Measurements from ENCODE around the gene PRKN. TPM values are rescaled to one million over a fixed set of nuclear protein-coding genes. Genes with fewer than 3 reads are reported as not detected.

The PRKN gene
- total RNA-seq, 1 donor from 2014 or later: 1.3 TPM

DNA sequence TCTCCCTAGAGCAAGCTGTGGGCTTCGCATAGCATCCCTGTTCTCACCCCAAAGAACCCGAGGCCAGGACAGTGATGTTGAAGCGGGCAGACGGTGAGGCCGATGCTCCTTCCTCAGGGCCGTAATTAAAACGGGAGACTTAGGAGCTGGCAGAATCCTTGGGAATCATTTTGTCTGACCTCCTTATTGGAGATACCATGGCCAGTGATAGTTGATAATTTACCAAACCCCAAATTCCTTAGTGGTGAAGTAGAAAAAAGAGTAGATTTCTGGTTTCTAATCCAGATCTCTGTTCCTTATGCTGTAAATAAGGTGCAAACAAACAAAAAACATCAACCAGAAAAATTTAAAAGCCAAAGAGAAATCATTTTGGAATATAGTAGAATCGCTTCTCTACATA, 1092.7 kb downstream of the PRKN start:
- Histone ChIP-seq H4K20me1 (ENCODE audit: insufficient read depth, low read length) (no peaks in the 10 kb centered on the region), H3K27me3 (ENCODE audit: insufficient read depth, low read length) (no peaks in the 10 kb centered on the region), H3K4me3 (ENCODE audit: insufficient read depth, low read depth, low read length) (no peak overlapping the region), H3K79me2 (ENCODE audit: insufficient read depth, low read length) (no peaks in the 10 kb centered on the region), H3K9me3 (ENCODE audit: insufficient read depth, low read depth, low read length) (no peaks in the 10 kb centered on the region), H3K9ac (ENCODE audit: low read length) (no peak overlapping the region), H3K4me2 (ENCODE audit: low read length) (no peak overlapping the region), H2AFZ (ENCODE audit: low read depth, low read length) (no peak overlapping the region), H3K4me1 (ENCODE audit: insufficient read depth, low read length) (peaks cover 18% of the 10 kb centered on the region), H3K27ac (ENCODE audit: low read depth, low read length) (no peak overlapping the region), H3K36me3 (ENCODE audit: insufficient read depth, low read length) (no peaks in the 10 kb centered on the region)
- peaks cover 2% of the 10 kb centered on the region for H3K27me3 Mint-ChIP-seq (ENCODE audit: low read depth, unreplicated experiment)
- TF ChIP-seq, protein P1, sequence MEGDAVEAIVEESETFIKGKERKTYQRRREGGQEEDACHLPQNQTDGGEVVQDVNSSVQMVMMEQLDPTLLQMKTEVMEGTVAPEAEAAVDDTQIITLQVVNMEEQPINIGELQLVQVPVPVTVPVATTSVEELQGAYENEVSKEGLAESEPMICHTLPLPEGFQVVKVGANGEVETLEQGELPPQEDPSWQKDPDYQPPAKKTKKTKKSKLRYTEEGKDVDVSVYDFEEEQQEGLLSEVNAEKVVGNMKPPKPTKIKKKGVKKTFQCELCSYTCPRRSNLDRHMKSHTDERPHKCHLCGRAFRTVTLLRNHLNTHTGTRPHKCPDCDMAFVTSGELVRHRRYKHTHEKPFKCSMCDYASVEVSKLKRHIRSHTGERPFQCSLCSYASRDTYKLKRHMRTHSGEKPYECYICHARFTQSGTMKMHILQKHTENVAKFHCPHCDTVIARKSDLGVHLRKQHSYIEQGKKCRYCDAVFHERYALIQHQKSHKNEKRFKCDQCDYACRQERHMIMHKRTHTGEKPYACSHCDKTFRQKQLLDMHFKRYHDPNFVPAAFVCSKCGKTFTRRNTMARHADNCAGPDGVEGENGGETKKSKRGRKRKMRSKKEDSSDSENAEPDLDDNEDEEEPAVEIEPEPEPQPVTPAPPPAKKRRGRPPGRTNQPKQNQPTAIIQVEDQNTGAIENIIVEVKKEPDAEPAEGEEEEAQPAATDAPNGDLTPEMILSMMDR (IDR thresholded peaks at IDR 0.05; ENCODE audit: insufficient read depth, low read depth, low read length): no peak
- TF ChIP-seq EZH2 (IDR thresholded peaks at IDR 0.05; ENCODE audit: insufficient read depth, low read length): no peak
- no peak for DNase-seq (ENCODE audit: low read depth)
- no peak overlapping the region for H3K27ac Mint-ChIP-seq (ENCODE audit: unreplicated experiment)
- H3K36me3 Mint-ChIP-seq (ENCODE audit: low read depth, unreplicated experiment): no peaks in the 10 kb centered on the region
- peaks cover 10% of the 10 kb centered on the region for H3K4me1 Mint-ChIP-seq (ENCODE audit: low read depth, unreplicated experiment)
- no peak overlapping the region for H3K4me3 Mint-ChIP-seq (ENCODE audit: unreplicated experiment)
- no peak for FAIRE-seq
- H3K9me3 Mint-ChIP-seq (ENCODE audit: unreplicated experiment): peaks cover 2% of the 10 kb centered on the region

DNA sequence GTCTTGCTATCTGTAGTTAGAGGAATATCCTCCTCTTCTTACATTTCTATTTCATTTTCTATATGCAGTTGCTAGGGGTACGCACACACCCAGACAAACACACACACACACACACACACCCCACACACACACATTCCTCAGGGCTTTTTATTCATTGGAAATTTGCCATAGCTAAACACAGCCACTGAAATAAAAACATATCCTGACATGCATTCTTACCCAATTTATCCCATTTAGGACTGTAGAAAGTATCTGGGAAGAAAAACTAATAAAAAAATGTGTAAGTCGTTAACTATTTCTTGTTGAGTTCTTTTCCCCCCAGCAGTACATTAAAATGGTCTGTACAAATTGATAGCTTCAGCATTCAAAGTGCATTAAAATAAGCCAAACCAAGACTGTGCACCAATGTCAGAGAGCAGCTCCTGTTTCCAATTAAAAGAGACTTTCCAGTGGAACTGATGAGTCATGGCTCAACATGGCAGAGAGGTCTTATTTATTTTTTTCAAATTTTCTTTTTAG, 1095.8 kb downstream of the PRKN start:
- no peak for TF ChIP-seq EZH2 (IDR thresholded peaks at IDR 0.05; ENCODE audit: insufficient read depth, low read length)
- TF ChIP-seq, protein P1 (IDR thresholded peaks at IDR 0.05; ENCODE audit: insufficient read depth, low read depth, low read length): no peak
- H3K4me3 ChIP-seq (ENCODE audit: insufficient read depth, low read depth, low read length): peak overlapping the region; percentile 2
- Mint-ChIP-seq H3K36me3 (ENCODE audit: low read depth, unreplicated experiment) (no peaks in the 10 kb centered on the region), H3K9me3 (ENCODE audit: unreplicated experiment) (peaks cover 3% of the 10 kb centered on the region), H3K27ac (ENCODE audit: unreplicated experiment) (peak overlapping the region; percentile 75), H3K27me3 (ENCODE audit: low read depth, unreplicated experiment) (peaks cover 2% of the 10 kb centered on the region), H3K4me1 (ENCODE audit: low read depth, unreplicated experiment) (peaks cover 10% of the 10 kb centered on the region), H3K4me3 (ENCODE audit: unreplicated experiment) (no peak overlapping the region)
- DNase-seq (ENCODE audit: low read depth) (peak; percentile 89), FAIRE-seq (peak; percentile 34)
- peak overlapping the region; percentile 64 for H3K4me2 ChIP-seq (ENCODE audit: low read length)
- no peaks in the 10 kb centered on the region for H3K79me2 ChIP-seq (ENCODE audit: insufficient read depth, low read length)
- no peaks in the 10 kb centered on the region for H3K36me3 ChIP-seq (ENCODE audit: insufficient read depth, low read length)
- no peaks in the 10 kb centered on the region for H3K9me3 ChIP-seq (ENCODE audit: insufficient read depth, low read depth, low read length)
- no peaks in the 10 kb centered on the region for H3K27me3 ChIP-seq (ENCODE audit: insufficient read depth, low read length)
- H3K27ac ChIP-seq (ENCODE audit: low read depth, low read length): peak overlapping the region; percentile 80
- peak overlapping the region; percentile 17 for H3K9ac ChIP-seq (ENCODE audit: low read length)
- H2AFZ ChIP-seq (ENCODE audit: low read depth, low read length): no peak overlapping the region
- no peaks in the 10 kb centered on the region for H4K20me1 ChIP-seq (ENCODE audit: insufficient read depth, low read length)
- H3K4me1 ChIP-seq (ENCODE audit: insufficient read depth, low read length): peaks cover 18% of the 10 kb centered on the region

DNA sequence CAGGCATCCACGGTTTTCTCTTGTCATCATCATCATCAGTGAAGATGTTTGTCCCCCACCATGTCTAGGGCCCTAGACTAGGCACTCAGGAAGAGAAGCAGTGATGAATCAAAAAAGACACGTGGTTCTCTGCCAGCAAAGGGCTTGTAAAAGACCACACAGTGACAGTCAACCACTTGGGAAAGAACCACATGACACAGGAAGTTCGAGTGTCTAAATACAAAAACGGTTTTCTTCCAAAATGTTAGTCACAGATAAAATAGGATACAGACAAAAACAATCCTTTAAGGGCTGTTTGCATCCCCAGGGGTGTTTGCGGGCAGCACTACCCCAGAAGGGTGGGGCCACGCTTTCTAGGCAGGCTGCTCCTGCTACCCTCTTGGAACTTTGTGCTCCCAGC, 1096.9 kb downstream of the PRKN start:
- Histone ChIP-seq H3K4me1 (ENCODE audit: insufficient read depth, low read length) (peaks cover 18% of the 10 kb centered on the region), H3K27ac (ENCODE audit: low read depth, low read length) (no peak overlapping the region), H3K4me2 (ENCODE audit: low read length) (peak overlapping the region; percentile 8), H4K20me1 (ENCODE audit: insufficient read depth, low read length) (no peaks in the 10 kb centered on the region), H3K79me2 (ENCODE audit: insufficient read depth, low read length) (no peaks in the 10 kb centered on the region), H3K4me3 (ENCODE audit: insufficient read depth, low read depth, low read length) (no peak overlapping the region), H3K9me3 (ENCODE audit: insufficient read depth, low read depth, low read length) (no peaks in the 10 kb centered on the region), H3K9ac (ENCODE audit: low read length) (no peak overlapping the region), H2AFZ (ENCODE audit: low read depth, low read length) (peak overlapping the region; percentile 2), H3K36me3 (ENCODE audit: insufficient read depth, low read length) (no peaks in the 10 kb centered on the region), H3K27me3 (ENCODE audit: insufficient read depth, low read length) (no peaks in the 10 kb centered on the region)
- TF ChIP-seq, protein P1 (IDR thresholded peaks at IDR 0.05; ENCODE audit: insufficient read depth, low read depth, low read length): no peak
- TF ChIP-seq EZH2 (IDR thresholded peaks at IDR 0.05; ENCODE audit: insufficient read depth, low read length): no peak
- H3K9me3 Mint-ChIP-seq (ENCODE audit: unreplicated experiment): peaks cover 3% of the 10 kb centered on the region
- peaks cover 10% of the 10 kb centered on the region for H3K4me1 Mint-ChIP-seq (ENCODE audit: low read depth, unreplicated experiment)
- no peak overlapping the region for H3K27ac Mint-ChIP-seq (ENCODE audit: unreplicated experiment)
- DNase-seq (ENCODE audit: low read depth): no peak
- H3K27me3 Mint-ChIP-seq (ENCODE audit: low read depth, unreplicated experiment): peaks cover 2% of the 10 kb centered on the region
- no peak overlapping the region for H3K4me3 Mint-ChIP-seq (ENCODE audit: unreplicated experiment)
- no peak for FAIRE-seq
- no peaks in the 10 kb centered on the region for H3K36me3 Mint-ChIP-seq (ENCODE audit: low read depth, unreplicated experiment)
